MM.1S (cell line): ENCODE measurements around the gene CHAC2.

Experiments
- DNase-seq: peaks from one replicate; pipeline ENCODE4 v3.0.0-alpha.2; 2015
- H2AFZ ChIP-seq: fragments of 300-600 bp; sonication (generic); 2 replicates; pipeline ENCODE4 v1.6.0; 2016; ENCODE audit warnings: antibody characterized with exemption, low read length
- H3F3A ChIP-seq: fragments of 300-600 bp; sonication (generic); 2 replicates; pipeline ENCODE4 v1.6.1; 2016; ENCODE audit warnings: mild to moderate bottlenecking, antibody characterized with exemption, low read length, moderate library complexity, mixed read lengths; ENCODE audit not compliant: insufficient read depth
- H3K27ac ChIP-seq: fragments of 300-600 bp; sonication (generic); 2 replicates; pipeline ENCODE4 v1.5.1; 2016; ENCODE audit warnings: mild to moderate bottlenecking, low read length
- H3K27me3 ChIP-seq: fragments of 300-600 bp; sonication (generic); replicated peaks from 2 replicates; pipeline ENCODE4 v1.6.0; 2016; ENCODE audit warnings: low read length; ENCODE audit not compliant: insufficient read depth
- H3K36me3 ChIP-seq: fragments of 300-600 bp; sonication (generic); replicated peaks from 2 replicates; pipeline ENCODE4 v1.6.1; 2016; ENCODE audit warnings: mild to moderate bottlenecking, low read length, mixed read lengths; ENCODE audit not compliant: insufficient read depth
- H3K4me1 ChIP-seq: fragments of 300-600 bp; sonication (generic); 2 replicates; pipeline ENCODE4 v1.6.1; 2016; ENCODE audit warnings: low read length, mixed read lengths
- H3K4me2 ChIP-seq: fragments of 300-600 bp; sonication (generic); 2 replicates; pipeline ENCODE4 v1.6.0; 2016; ENCODE audit warnings: low read depth, low read length
- H3K4me3 ChIP-seq: fragments of 300-600 bp; sonication (generic); 2 replicates; pipeline ENCODE4 v1.5.1; 2016; ENCODE audit warnings: low read length, mixed read lengths
- H3K79me2 ChIP-seq: fragments of 300-600 bp; sonication (generic); 2 replicates; pipeline ENCODE4 v1.6.1; 2016; ENCODE audit warnings: mixed run types, low read length, mixed read lengths
- H3K9ac ChIP-seq: fragments of 300-600 bp; sonication (generic); 2 replicates; pipeline ENCODE4 v1.6.1; 2016; ENCODE audit warnings: low read length, mixed read lengths
- H3K9me2 ChIP-seq: fragments of 300-600 bp; sonication (generic); replicated peaks from 2 replicates; pipeline ENCODE4 v1.6.1; 2016; ENCODE audit warnings: mild to moderate bottlenecking, low read length, mixed read lengths; ENCODE audit not compliant: insufficient read depth
- H3K9me3 ChIP-seq: fragments of 300-600 bp; sonication (generic); replicated peaks from 2 replicates; pipeline ENCODE4 v1.6.1; 2016; ENCODE audit warnings: mild to moderate bottlenecking, low read length, mixed read lengths; ENCODE audit not compliant: insufficient read depth
- H4K20me1 ChIP-seq: fragments of 300-600 bp; sonication (generic); 2 replicates; pipeline ENCODE4 v1.6.1; 2016; ENCODE audit warnings: mild to moderate bottlenecking, low read length, moderate library complexity, mixed read lengths; ENCODE audit not compliant: insufficient read depth
- EZH2 ChIP-seq: fragments of 300-600 bp; sonication (generic); optimal IDR thresholded peaks from 2 replicates; pipeline ENCODE3; 2017; ENCODE audit warnings: low read depth, mild to moderate bottlenecking, antibody characterized with exemption, low read length, mixed read lengths
- EZH2phosphoT487 ChIP-seq: fragments of 300-600 bp; sonication (generic); IDR thresholded peaks from 2 replicates; pipeline ENCODE4 v1.6.1; 2018; ENCODE audit warnings: antibody characterized with exemption, low read length
- TF ChIP-seq, protein P1 (sequence below): fragments of 300-600 bp; sonication (generic); IDR thresholded peaks from 2 replicates; pipeline ENCODE4 v1.5.1; 2016; ENCODE audit warnings: antibody characterized with exemption, low read length, mixed read lengths

Gene CHAC2

DNA sequence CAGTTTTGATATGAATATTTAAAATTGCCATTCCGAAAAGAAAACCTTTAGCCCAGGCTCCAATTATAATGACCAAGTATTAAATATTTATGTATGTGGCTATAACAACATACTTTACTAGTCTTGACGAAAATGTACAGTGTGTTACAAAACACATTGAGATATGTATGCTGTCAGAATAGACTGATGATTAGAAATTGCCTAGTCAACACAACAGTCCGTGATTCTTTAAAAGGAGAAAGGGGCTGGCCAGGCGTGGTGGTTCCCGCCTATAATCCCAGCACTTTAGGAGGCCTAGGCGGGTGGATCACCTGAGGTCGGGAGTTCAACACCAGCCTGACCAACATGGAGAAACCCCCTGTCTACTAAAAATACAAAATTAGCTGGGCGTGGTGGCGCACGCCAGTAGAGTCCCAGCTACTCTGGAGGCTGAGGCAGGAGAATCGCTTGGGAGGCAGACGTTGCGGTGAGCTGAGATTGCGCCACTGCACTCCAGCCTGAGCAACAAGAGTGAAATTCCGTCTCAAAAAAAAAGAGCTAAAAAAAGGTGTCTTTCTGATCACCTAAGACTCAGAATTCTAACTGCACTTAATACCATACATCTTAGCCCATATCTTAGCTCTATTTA lies 1.8 kb downstream of the CHAC2 start:
- Histone ChIP-seq H3K9ac (no peak overlapping the region), H3K27ac (no peak overlapping the region), H3K9me2 (no peaks in the 10 kb centered on the region), H3K4me1 (peaks cover 21% of the 10 kb centered on the region), H3K4me3 (peak overlapping the region; percentile 85), H3K4me2 (peak overlapping the region; percentile 63; the same call in 1 of the 2 replicates), H4K20me1 (no peaks in the 10 kb centered on the region), H3K79me2 (peaks cover 71% of the 10 kb centered on the region), H2AFZ (no peak overlapping the region), H3K27me3 (no peaks in the 10 kb centered on the region), H3K36me3 (no peaks in the 10 kb centered on the region), H3K9me3 (no peaks in the 10 kb centered on the region), H3F3A (no peaks in the 10 kb centered on the region; the same call in none of the 2 replicates)
- no peak for DNase-seq
- TF ChIP-seq, protein P1, sequence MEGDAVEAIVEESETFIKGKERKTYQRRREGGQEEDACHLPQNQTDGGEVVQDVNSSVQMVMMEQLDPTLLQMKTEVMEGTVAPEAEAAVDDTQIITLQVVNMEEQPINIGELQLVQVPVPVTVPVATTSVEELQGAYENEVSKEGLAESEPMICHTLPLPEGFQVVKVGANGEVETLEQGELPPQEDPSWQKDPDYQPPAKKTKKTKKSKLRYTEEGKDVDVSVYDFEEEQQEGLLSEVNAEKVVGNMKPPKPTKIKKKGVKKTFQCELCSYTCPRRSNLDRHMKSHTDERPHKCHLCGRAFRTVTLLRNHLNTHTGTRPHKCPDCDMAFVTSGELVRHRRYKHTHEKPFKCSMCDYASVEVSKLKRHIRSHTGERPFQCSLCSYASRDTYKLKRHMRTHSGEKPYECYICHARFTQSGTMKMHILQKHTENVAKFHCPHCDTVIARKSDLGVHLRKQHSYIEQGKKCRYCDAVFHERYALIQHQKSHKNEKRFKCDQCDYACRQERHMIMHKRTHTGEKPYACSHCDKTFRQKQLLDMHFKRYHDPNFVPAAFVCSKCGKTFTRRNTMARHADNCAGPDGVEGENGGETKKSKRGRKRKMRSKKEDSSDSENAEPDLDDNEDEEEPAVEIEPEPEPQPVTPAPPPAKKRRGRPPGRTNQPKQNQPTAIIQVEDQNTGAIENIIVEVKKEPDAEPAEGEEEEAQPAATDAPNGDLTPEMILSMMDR = no peak
- TF ChIP-seq EZH2 = no peak
- no peak for TF ChIP-seq EZH2phosphoT487

DNA sequence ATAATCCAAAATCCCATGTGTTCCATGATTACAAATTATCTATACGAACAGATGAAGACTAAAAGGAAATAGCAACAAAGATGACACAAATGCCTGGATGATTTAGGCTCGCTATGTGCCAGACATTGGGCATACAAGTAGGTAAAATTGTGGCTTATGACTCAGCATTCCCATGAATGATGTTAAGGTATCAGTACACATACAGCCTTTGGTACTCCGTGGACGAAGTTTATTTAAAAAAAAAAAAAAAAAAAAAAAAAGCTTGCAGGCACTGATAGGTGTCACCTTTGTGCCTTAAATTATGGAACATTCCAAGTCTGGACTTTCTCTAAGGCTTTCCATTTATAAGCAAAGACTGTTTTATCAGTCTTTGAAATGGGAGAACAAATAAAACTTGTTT lies 2.7 kb downstream of the CHAC2 start:
- H3K9me3 ChIP-seq = no peaks in the 10 kb centered on the region
- no peaks in the 10 kb centered on the region; the same call in 1 of the 2 replicates for H3K36me3 ChIP-seq
- no peak overlapping the region for H3K9ac ChIP-seq
- no peak for DNase-seq
- no peak overlapping the region for H3K27ac ChIP-seq
- no peaks in the 10 kb centered on the region; the same call in none of the 2 replicates for H3F3A ChIP-seq
- H4K20me1 ChIP-seq = no peaks in the 10 kb centered on the region
- H3K4me2 ChIP-seq = no peak overlapping the region
- peaks cover 21% of the 10 kb centered on the region for H3K4me1 ChIP-seq
- H2AFZ ChIP-seq = no peak overlapping the region
- H3K79me2 ChIP-seq = peaks cover 79% of the 10 kb centered on the region
- no peaks in the 10 kb centered on the region for H3K27me3 ChIP-seq
- TF ChIP-seq, protein P1 = no peak
- TF ChIP-seq EZH2phosphoT487 (no peak), EZH2 (no peak)
- no peaks in the 10 kb centered on the region for H3K9me2 ChIP-seq
- H3K4me3 ChIP-seq = no peak overlapping the region

DNA sequence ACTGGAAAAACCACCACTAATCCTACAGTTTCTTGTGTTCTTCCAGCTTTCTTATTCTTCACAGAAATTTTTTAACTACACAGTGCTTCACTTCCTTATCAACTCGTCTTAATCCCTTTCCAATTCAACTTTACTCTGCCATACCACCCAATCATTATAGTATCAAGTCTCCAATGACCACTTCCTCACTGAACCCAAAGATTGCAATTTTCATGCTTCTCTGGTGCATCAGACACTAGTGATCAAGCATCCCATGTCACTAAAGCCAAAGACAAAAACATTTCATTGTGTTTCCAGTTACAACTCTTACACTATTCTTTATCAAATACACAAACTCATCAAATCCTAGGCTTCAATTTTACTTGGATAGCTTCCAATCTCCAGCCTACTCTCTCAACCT lies 9.5 kb downstream of the CHAC2 start:
- no peak for TF ChIP-seq EZH2
- TF ChIP-seq, protein P1 = no peak
- TF ChIP-seq EZH2phosphoT487 = no peak
- Histone ChIP-seq H3K9me2 (no peaks in the 10 kb centered on the region), H3K9me3 (no peaks in the 10 kb centered on the region), H3K79me2 (peaks cover 94% of the 10 kb centered on the region), H3K4me2 (no peak overlapping the region), H4K20me1 (no peaks in the 10 kb centered on the region), H3K4me1 (no peaks in the 10 kb centered on the region; the same call in 1 of the 2 replicates), H3K9ac (no peak overlapping the region), H3F3A (0 out of 2 replicates have a peak, but pooled peaks cover 2% of the 10 kb centered on the region), H3K4me3 (no peak overlapping the region), H3K27me3 (no peaks in the 10 kb centered on the region), H3K27ac (no peak overlapping the region), H2AFZ (no peak overlapping the region), H3K36me3 (no peaks in the 10 kb centered on the region; the same call in 1 of the 2 replicates)
- no peak for DNase-seq
